WTC11 (cell line): Measurements from ENCODE around the gene GOLPH3. TPM values are rescaled to one million over a fixed set of nuclear protein-coding genes. Genes with fewer than 3 reads are reported as not detected.

Source experiments
- ATAC-seq: fragments of 200-7000 bp; cut with Tn5 transposase; 2 replicates; pipeline ENCODE4 v1.10.0; 2021; ENCODE audit warnings: mild to moderate bottlenecking, moderate library complexity
- CTCF ChIA-PET: fragments of 300-600 bp; sonication (Branson Sonifier 250); formaldehyde crosslinking; loops from one replicate; lab custom pipeline; 2021; ENCODE audit warnings: antibody characterized with exemption; lab: Charles Lee
- POLR2A ChIA-PET: fragments of 350-600 bp; sonication (Branson Sonifier 250); formaldehyde crosslinking; loops from one replicate; lab custom pipeline; 2021; ENCODE audit warnings: antibody characterized with exemption; lab: Charles Lee
- DNase-seq: peaks from one replicate; pipeline ENCODE4 v3.0.0; 2021; ENCODE audit warnings: low spot score
- H3K27ac Mint-ChIP-seq: 2 replicates; pipeline ENCODE4 v1.8.0; 2021; ENCODE audit warnings: mixed read lengths
- H3K27me3 Mint-ChIP-seq: 2 replicates; pipeline ENCODE4 v1.8.0; 2021; ENCODE audit warnings: low read depth, mild to moderate bottlenecking, moderate library complexity, mixed read lengths
- H3K36me3 Mint-ChIP-seq: 2 replicates; pipeline ENCODE4 v1.8.0; 2021; ENCODE audit warnings: mixed read lengths
- H3K4me1 Mint-ChIP-seq: 2 replicates; pipeline ENCODE4 v1.8.0; 2022; ENCODE audit warnings: mixed read lengths
- H3K4me3 Mint-ChIP-seq: 2 replicates; pipeline ENCODE4 v1.8.0; 2021; ENCODE audit warnings: mild to moderate bottlenecking, moderate library complexity, mixed read lengths
- H3K9me3 Mint-ChIP-seq: 2 replicates; pipeline ENCODE4 v1.8.0; 2021; ENCODE audit warnings: mixed read lengths
- ETV6 ChIP-seq: sonication (generic); formaldehyde crosslinking; IDR thresholded peaks from 2 replicates; pipeline ENCODE4 v1.8.1; 2022; ENCODE audit warnings: mild to moderate bottlenecking, missing genetic modification reagents
- FOXP1 ChIP-seq: sonication (generic); formaldehyde crosslinking; IDR thresholded peaks from 2 replicates; pipeline ENCODE4 v1.8.0; 2022; ENCODE audit warnings: missing genetic modification reagents, mild to moderate bottlenecking, moderate library complexity, borderline replicate concordance
- GABPB1 ChIP-seq: sonication (generic); formaldehyde crosslinking; IDR thresholded peaks from 2 replicates; pipeline ENCODE4 v1.8.1; 2023; ENCODE audit warnings: mild to moderate bottlenecking, missing genetic modification reagents
- GRHL2 ChIP-seq: fragments of 250-450 bp; sonication (Bioruptor Pico); IDR thresholded peaks from 2 replicates; pipeline ENCODE4 v1.8.0; 2022; ENCODE audit warnings: mild to moderate bottlenecking, moderate library complexity; ENCODE audit not compliant: insufficient replicate concordance, severe bottlenecking
- KAT7 ChIP-seq: sonication (generic); formaldehyde crosslinking; IDR thresholded peaks from 2 replicates; pipeline ENCODE4 v1.8.1; 2023; ENCODE audit warnings: missing genetic modification reagents, mild to moderate bottlenecking, borderline replicate concordance
- NFE2L1 ChIP-seq: sonication (generic); formaldehyde crosslinking; IDR thresholded peaks from 2 replicates; pipeline ENCODE4 v1.8.1; 2023; ENCODE audit warnings: missing genetic modification reagents
- NR1H2 ChIP-seq: sonication (generic); formaldehyde crosslinking; IDR thresholded peaks from 2 replicates; pipeline ENCODE4 v1.9.0; 2021; ENCODE audit warnings: mild to moderate bottlenecking, moderate library complexity, missing genetic modification reagents
- SMAD4 ChIP-seq: sonication (generic); formaldehyde crosslinking; IDR thresholded peaks from 2 replicates; pipeline ENCODE4 v1.8.0; 2022; ENCODE audit warnings: mild to moderate bottlenecking, missing genetic modification reagents
- TCF7 ChIP-seq: sonication (generic); formaldehyde crosslinking; IDR thresholded peaks from 2 replicates; pipeline ENCODE4 v1.8.0; 2022; ENCODE audit warnings: mild to moderate bottlenecking, low read depth, missing genetic modification reagents, moderate library complexity
- ZBTB21 ChIP-seq: sonication (generic); formaldehyde crosslinking; IDR thresholded peaks from 2 replicates; pipeline ENCODE4 v1.8.1; 2023; ENCODE audit warnings: mild to moderate bottlenecking, missing genetic modification reagents, borderline replicate concordance
- ZNF121 ChIP-seq: sonication (generic); formaldehyde crosslinking; IDR thresholded peaks from 2 replicates; pipeline ENCODE4 v1.8.0; 2023; ENCODE audit warnings: missing genetic modification reagents
- ZNF219 ChIP-seq: sonication (generic); formaldehyde crosslinking; IDR thresholded peaks from 2 replicates; pipeline ENCODE4 v1.8.0; 2023; ENCODE audit warnings: missing genetic modification reagents, mild to moderate bottlenecking, borderline replicate concordance
- ZNF317 ChIP-seq: sonication (generic); formaldehyde crosslinking; IDR thresholded peaks from 2 replicates; pipeline ENCODE4 v1.8.1; 2023; ENCODE audit warnings: low read depth, mild to moderate bottlenecking, moderate library complexity, missing genetic modification reagents, borderline replicate concordance
- total RNA-seq: library from RNA; stranded (reverse); gene quantifications from 3 replicates; pipeline ENCODE4 v1.2.3, GENCODE V29; 2021
- TF ChIP-seq, protein P1 (sequence below): fragments of 250-450 bp; sonication (Bioruptor Pico); IDR thresholded peaks from 2 replicates; pipeline ENCODE4 v2.1.2; 2022; ENCODE audit warnings: mild to moderate bottlenecking, moderate library complexity
- TF ChIP-seq, protein P2 (sequence below): fragments of 200-600 bp; IDR thresholded peaks from 2 replicates; pipeline ENCODE4 v1.8.0; 2022; ENCODE audit warnings: antibody characterized with exemption
- TF ChIP-seq, protein P3 (sequence below): sonication (generic); formaldehyde crosslinking; IDR thresholded peaks from 2 replicates; pipeline ENCODE4 v1.8.1; 2022; ENCODE audit warnings: low read depth, missing genetic modification reagents, borderline replicate concordance
- TF ChIP-seq, protein P4 (sequence below): fragments of 250-450 bp; sonication (Bioruptor Pico); IDR thresholded peaks from 2 replicates; pipeline ENCODE4 v1.9.0; 2021; ENCODE audit warnings: moderate library complexity, mild to moderate bottlenecking, inconsistent platforms, borderline replicate concordance
- TF ChIP-seq, protein P5 (sequence below): sonication (generic); formaldehyde crosslinking; IDR thresholded peaks from 2 replicates; pipeline ENCODE4 v1.8.1; 2023; ENCODE audit warnings: mild to moderate bottlenecking, missing genetic modification reagents
- TF ChIP-seq, protein P6 (sequence below): sonication (generic); formaldehyde crosslinking; conservative IDR thresholded peaks from 2 replicates; pipeline ENCODE4 v1.8.1; 2023; ENCODE audit warnings: mild to moderate bottlenecking, low read depth, missing genetic modification reagents, moderate library complexity
- TF ChIP-seq, protein P7 (sequence below): sonication (generic); formaldehyde crosslinking; IDR thresholded peaks from 2 replicates; pipeline ENCODE4 v1.8.0; 2022; ENCODE audit warnings: mild to moderate bottlenecking, missing genetic modification reagents
- TF ChIP-seq, protein P8 (sequence below): sonication (generic); formaldehyde crosslinking; IDR thresholded peaks from 2 replicates; pipeline ENCODE4 v1.8.1; 2022; ENCODE audit warnings: mild to moderate bottlenecking, moderate library complexity, missing genetic modification reagents
- TF ChIP-seq, protein P9 (sequence below): sonication (generic); formaldehyde crosslinking; IDR thresholded peaks from 2 replicates; pipeline ENCODE4 v1.8.1; 2022; ENCODE audit warnings: missing genetic modification reagents, borderline replicate concordance
- TF ChIP-seq, protein P10 (sequence below): sonication (generic); formaldehyde crosslinking; IDR thresholded peaks from 2 replicates; pipeline ENCODE4 v1.8.0; 2023; ENCODE audit warnings: missing genetic modification reagents

The GOLPH3 gene
- total RNA-seq, 1 experiment from 2014 or later, result 101 TPM

DNA sequence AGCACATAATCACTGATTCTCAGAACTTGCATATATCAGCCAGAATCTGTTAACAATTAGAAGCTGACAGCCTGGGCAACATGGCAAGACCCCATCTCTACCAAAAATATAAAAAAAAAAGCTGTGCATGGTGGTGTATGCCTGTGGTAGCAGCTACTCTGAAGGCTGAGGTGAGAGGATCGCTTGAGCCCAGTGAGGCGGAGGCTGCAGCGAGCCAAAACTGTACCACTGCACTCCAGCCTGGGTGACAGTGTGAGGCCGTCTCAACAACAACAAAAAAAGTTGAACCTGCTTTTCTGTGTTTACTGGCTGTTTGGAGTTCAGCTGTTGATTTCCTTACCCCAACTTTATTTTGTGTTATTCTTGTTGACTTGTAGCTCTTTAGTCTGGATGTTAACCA, 66.8 kb downstream of the GOLPH3 start (continued):
- TF ChIP-seq ZNF317 (CRISPR knock-in tag) (no peak), NFE2L1 (CRISPR knock-in tag) (no peak), SMAD4 (CRISPR knock-in tag) (no peak), ETV6 (CRISPR knock-in tag) (no peak)
- TF ChIP-seq, protein P1, sequence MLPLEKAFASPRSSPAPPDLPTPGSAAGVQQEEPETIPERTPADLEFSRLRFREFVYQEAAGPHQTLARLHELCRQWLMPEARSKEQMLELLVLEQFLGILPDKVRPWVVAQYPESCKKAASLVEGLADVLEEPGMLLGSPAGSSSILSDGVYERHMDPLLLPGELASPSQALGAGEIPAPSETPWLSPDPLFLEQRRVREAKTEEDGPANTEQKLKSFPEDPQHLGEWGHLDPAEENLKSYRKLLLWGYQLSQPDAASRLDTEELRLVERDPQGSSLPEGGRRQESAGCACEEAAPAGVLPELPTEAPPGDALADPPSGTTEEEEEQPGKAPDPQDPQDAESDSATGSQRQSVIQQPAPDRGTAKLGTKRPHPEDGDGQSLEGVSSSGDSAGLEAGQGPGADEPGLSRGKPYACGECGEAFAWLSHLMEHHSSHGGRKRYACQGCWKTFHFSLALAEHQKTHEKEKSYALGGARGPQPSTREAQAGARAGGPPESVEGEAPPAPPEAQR (CRISPR knock-in tag), result no peak
- TF ChIP-seq, protein P2, sequence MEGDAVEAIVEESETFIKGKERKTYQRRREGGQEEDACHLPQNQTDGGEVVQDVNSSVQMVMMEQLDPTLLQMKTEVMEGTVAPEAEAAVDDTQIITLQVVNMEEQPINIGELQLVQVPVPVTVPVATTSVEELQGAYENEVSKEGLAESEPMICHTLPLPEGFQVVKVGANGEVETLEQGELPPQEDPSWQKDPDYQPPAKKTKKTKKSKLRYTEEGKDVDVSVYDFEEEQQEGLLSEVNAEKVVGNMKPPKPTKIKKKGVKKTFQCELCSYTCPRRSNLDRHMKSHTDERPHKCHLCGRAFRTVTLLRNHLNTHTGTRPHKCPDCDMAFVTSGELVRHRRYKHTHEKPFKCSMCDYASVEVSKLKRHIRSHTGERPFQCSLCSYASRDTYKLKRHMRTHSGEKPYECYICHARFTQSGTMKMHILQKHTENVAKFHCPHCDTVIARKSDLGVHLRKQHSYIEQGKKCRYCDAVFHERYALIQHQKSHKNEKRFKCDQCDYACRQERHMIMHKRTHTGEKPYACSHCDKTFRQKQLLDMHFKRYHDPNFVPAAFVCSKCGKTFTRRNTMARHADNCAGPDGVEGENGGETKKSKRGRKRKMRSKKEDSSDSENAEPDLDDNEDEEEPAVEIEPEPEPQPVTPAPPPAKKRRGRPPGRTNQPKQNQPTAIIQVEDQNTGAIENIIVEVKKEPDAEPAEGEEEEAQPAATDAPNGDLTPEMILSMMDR, result no peak
- TF ChIP-seq, protein P3, sequence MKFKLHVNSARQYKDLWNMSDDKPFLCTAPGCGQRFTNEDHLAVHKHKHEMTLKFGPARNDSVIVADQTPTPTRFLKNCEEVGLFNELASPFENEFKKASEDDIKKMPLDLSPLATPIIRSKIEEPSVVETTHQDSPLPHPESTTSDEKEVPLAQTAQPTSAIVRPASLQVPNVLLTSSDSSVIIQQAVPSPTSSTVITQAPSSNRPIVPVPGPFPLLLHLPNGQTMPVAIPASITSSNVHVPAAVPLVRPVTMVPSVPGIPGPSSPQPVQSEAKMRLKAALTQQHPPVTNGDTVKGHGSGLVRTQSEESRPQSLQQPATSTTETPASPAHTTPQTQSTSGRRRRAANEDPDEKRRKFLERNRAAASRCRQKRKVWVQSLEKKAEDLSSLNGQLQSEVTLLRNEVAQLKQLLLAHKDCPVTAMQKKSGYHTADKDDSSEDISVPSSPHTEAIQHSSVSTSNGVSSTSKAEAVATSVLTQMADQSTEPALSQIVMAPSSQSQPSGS (CRISPR knock-in tag), result no peak
- TF ChIP-seq, protein P4, sequence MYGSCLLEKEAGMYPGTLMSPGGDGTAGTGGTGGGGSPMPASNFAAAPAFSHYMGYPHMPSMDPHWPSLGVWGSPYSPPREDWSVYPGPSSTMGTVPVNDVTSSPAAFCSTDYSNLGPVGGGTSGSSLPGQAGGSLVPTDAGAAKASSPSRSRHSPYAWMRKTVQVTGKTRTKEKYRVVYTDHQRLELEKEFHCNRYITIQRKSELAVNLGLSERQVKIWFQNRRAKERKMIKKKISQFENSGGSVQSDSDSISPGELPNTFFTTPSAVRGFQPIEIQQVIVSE (CRISPR knock-in tag), result no peak

DNA sequence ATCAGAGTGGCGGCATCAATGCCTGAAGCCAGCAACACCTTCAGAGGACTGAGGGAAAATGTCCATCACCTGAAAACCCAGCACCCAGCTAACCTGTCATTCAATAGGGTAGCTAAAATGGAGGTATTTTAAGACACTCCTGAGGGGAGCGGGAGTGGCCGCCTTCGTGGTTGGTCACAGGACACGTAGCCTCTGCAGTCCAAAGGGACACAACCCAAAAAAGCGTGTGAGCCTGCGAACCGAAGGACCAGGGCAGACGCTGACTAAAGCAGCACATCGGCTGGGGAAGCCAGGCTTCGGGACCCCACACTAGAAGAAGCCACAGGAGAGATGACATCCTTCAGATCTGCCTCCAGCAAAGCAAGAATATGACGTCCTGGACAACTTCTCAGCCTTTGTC, 70.6 kb downstream of the GOLPH3 start:
- ChIA-PET POLR2A (no interaction called here), CTCF (no interaction called here)
- peaks cover 10% of the 10 kb centered on the region for H3K9me3 Mint-ChIP-seq
- peaks cover 76% of the 10 kb centered on the region for H3K36me3 Mint-ChIP-seq
- no peaks in the 10 kb centered on the region for H3K27me3 Mint-ChIP-seq
- no peak overlapping the region for H3K27ac Mint-ChIP-seq
- no peak for DNase-seq
- no peak overlapping the region for H3K4me3 Mint-ChIP-seq
- ATAC-seq, result no peak
- no peaks in the 10 kb centered on the region for H3K4me1 Mint-ChIP-seq
- no peak for TF ChIP-seq GABPB1 (CRISPR knock-in tag)
- TF ChIP-seq, protein P5, sequence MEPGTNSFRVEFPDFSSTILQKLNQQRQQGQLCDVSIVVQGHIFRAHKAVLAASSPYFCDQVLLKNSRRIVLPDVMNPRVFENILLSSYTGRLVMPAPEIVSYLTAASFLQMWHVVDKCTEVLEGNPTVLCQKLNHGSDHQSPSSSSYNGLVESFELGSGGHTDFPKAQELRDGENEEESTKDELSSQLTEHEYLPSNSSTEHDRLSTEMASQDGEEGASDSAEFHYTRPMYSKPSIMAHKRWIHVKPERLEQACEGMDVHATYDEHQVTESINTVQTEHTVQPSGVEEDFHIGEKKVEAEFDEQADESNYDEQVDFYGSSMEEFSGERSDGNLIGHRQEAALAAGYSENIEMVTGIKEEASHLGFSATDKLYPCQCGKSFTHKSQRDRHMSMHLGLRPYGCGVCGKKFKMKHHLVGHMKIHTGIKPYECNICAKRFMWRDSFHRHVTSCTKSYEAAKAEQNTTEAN (CRISPR knock-in tag), result no peak
- TF ChIP-seq, protein P6, sequence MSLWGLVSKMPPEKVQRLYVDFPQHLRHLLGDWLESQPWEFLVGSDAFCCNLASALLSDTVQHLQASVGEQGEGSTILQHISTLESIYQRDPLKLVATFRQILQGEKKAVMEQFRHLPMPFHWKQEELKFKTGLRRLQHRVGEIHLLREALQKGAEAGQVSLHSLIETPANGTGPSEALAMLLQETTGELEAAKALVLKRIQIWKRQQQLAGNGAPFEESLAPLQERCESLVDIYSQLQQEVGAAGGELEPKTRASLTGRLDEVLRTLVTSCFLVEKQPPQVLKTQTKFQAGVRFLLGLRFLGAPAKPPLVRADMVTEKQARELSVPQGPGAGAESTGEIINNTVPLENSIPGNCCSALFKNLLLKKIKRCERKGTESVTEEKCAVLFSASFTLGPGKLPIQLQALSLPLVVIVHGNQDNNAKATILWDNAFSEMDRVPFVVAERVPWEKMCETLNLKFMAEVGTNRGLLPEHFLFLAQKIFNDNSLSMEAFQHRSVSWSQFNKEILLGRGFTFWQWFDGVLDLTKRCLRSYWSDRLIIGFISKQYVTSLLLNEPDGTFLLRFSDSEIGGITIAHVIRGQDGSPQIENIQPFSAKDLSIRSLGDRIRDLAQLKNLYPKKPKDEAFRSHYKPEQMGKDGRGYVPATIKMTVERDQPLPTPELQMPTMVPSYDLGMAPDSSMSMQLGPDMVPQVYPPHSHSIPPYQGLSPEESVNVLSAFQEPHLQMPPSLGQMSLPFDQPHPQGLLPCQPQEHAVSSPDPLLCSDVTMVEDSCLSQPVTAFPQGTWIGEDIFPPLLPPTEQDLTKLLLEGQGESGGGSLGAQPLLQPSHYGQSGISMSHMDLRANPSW (CRISPR knock-in tag), result no peak
- TF ChIP-seq, protein P7, sequence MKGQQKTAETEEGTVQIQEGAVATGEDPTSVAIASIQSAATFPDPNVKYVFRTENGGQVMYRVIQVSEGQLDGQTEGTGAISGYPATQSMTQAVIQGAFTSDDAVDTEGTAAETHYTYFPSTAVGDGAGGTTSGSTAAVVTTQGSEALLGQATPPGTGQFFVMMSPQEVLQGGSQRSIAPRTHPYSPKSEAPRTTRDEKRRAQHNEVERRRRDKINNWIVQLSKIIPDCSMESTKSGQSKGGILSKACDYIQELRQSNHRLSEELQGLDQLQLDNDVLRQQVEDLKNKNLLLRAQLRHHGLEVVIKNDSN (CRISPR knock-in tag), result no peak
- TF ChIP-seq NR1H2 (CRISPR knock-in tag), result no peak
- TF ChIP-seq TCF7, result no peak
- TF ChIP-seq, protein P8, sequence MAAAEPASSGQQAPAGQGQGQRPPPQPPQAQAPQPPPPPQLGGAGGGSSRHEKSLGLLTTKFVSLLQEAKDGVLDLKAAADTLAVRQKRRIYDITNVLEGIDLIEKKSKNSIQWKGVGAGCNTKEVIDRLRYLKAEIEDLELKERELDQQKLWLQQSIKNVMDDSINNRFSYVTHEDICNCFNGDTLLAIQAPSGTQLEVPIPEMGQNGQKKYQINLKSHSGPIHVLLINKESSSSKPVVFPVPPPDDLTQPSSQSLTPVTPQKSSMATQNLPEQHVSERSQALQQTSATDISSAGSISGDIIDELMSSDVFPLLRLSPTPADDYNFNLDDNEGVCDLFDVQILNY (CRISPR knock-in tag), result no peak
- TF ChIP-seq KAT7, result no peak
- TF ChIP-seq, protein P9, sequence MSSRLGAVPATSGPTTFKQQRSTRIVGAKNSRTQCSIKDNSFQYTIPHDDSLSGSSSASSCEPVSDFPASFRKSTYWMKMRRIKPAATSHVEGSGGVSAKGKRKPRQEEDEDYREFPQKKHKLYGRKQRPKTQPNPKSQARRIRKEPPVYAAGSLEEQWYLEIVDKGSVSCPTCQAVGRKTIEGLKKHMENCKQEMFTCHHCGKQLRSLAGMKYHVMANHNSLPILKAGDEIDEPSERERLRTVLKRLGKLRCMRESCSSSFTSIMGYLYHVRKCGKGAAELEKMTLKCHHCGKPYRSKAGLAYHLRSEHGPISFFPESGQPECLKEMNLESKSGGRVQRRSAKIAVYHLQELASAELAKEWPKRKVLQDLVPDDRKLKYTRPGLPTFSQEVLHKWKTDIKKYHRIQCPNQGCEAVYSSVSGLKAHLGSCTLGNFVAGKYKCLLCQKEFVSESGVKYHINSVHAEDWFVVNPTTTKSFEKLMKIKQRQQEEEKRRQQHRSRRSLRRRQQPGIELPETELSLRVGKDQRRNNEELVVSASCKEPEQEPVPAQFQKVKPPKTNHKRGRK (CRISPR knock-in tag), result no peak
- TF ChIP-seq ZNF219 (CRISPR knock-in tag), result no peak
- TF ChIP-seq GRHL2 (CRISPR knock-in tag), result no peak
- TF ChIP-seq ZNF121 (CRISPR knock-in tag), result no peak
- no peak for TF ChIP-seq ETV6 (CRISPR knock-in tag)
- TF ChIP-seq FOXP1 (CRISPR knock-in tag), result no peak
- TF ChIP-seq, protein P10, sequence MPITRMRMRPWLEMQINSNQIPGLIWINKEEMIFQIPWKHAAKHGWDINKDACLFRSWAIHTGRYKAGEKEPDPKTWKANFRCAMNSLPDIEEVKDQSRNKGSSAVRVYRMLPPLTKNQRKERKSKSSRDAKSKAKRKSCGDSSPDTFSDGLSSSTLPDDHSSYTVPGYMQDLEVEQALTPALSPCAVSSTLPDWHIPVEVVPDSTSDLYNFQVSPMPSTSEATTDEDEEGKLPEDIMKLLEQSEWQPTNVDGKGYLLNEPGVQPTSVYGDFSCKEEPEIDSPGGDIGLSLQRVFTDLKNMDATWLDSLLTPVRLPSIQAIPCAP (CRISPR knock-in tag), result no peak
- no peak for TF ChIP-seq ZBTB21 (CRISPR knock-in tag)
